PC-9 (cell line): Measurements from ENCODE around the gene GATA3. TPM values are rescaled to one million over a fixed set of nuclear protein-coding genes. Genes with fewer than 3 reads are reported as not detected.

Experiments
- BruUV-seq: library from RNA; stranded (reverse); fragments of 400-500 nt; replicated peaks from 2 replicates; lab custom pipeline; 2021; lab: Mats Ljungman, UMichigan
- CTCF ChIA-PET: fragments of 300-600 bp; sonication (Branson Sonifier 250); formaldehyde crosslinking; loops from one replicate; lab custom pipeline; 2022; ENCODE audit warnings: antibody characterized with exemption; lab: Charles Lee
- POLR2A ChIA-PET: fragments of 300-600 bp; sonication (Branson Sonifier 250); formaldehyde crosslinking; loops from one replicate; lab custom pipeline; 2022; ENCODE audit warnings: antibody characterized with exemption; ENCODE audit not compliant: unreplicated experiment; lab: Charles Lee
- DNase-seq, 2 experiments: peaks; one replicate each; pipeline versions ENCODE4 v3.0.0 to v3.0.0-alpha.2; 2015 to 2022; ENCODE audit warnings: mixed read lengths in 1 of 2
- H2AFZ ChIP-seq: fragments of 200-600 bp; sonication (generic); 2 replicates; pipeline ENCODE4 v1.8.1; 2017; ENCODE audit warnings: antibody characterized with exemption
- H3F3A ChIP-seq: fragments of 200-600 bp; sonication (generic); 2 replicates; pipeline ENCODE4 v1.8.1; 2017; ENCODE audit warnings: antibody characterized with exemption, mild to moderate bottlenecking, low read depth; ENCODE audit not compliant: insufficient read depth
- H3K27ac ChIP-seq: fragments of 200-600 bp; sonication (generic); 2 replicates; pipeline ENCODE4 v1.6.1; 2016; ENCODE audit warnings: mixed run types
- H3K27me3 ChIP-seq: fragments of 200-600 bp; sonication (generic); 2 replicates; pipeline ENCODE4 v1.6.1; 2016; ENCODE audit warnings: low read depth, mixed run types; ENCODE audit not compliant: insufficient read depth
- H3K36me3 ChIP-seq: fragments of 200-600 bp; sonication (generic); 2 replicates; pipeline ENCODE4 v1.6.1; 2016; ENCODE audit warnings: low read depth, mixed run types
- H3K4me1 ChIP-seq: fragments of 200-600 bp; sonication (generic); replicated peaks from 2 replicates; pipeline ENCODE4 v1.6.1; 2016; ENCODE audit warnings: mixed run types; ENCODE audit not compliant: insufficient read depth
- H3K4me2 ChIP-seq: fragments of 200-600 bp; sonication (generic); 2 replicates; pipeline ENCODE4 v1.6.1; 2017; ENCODE audit warnings: mixed run types
- H3K4me3 ChIP-seq: fragments of 200-600 bp; sonication (generic); 2 replicates; pipeline ENCODE4 v1.6.1; 2016; ENCODE audit warnings: mixed run types
- H3K79me2 ChIP-seq: fragments of 200-600 bp; sonication (generic); 2 replicates; pipeline ENCODE4 v1.6.1; 2017; ENCODE audit warnings: low read depth, mixed run types
- H3K9me2 ChIP-seq: fragments of 200-600 bp; sonication (generic); 2 replicates; pipeline ENCODE4 v1.8.1; 2017; ENCODE audit warnings: mild to moderate bottlenecking; ENCODE audit not compliant: insufficient read depth
- H3K9me3 ChIP-seq: fragments of 200-600 bp; sonication (generic); 2 replicates; pipeline ENCODE4 v1.8.1; 2016; ENCODE audit warnings: low read depth; ENCODE audit not compliant: insufficient read depth
- H4K20me1 ChIP-seq: fragments of 200-600 bp; sonication (generic); 2 replicates; pipeline ENCODE4 v1.8.1; 2017; ENCODE audit not compliant: insufficient read depth
- EZH2 ChIP-seq: fragments of 200-600 bp; sonication (generic); IDR thresholded peaks from 2 replicates; pipeline ENCODE4 v1.8.0; 2017; ENCODE audit warnings: antibody characterized with exemption, low read depth
- intact Hi-C: fragments of 100-400 bp; cut with micrococcal nuclease; formaldehyde crosslinking; loops from one replicate; pipeline ENCODE4 v1.10.0; 2022; ENCODE audit not compliant: unreplicated experiment
- total RNA-seq: library from RNA; stranded (reverse); gene quantifications from 2 replicates; pipeline ENCODE4 v1.2.3, GENCODE V29; 2021
- TF ChIP-seq, protein P1 (sequence below): fragments of 200-600 bp; sonication (generic); conservative IDR thresholded peaks from 2 replicates; pipeline ENCODE4 v1.6.1; 2017; ENCODE audit warnings: mixed run types, antibody characterized with exemption, mild to moderate bottlenecking, moderate library complexity

Gene GATA3
- total RNA-seq, 1 experiment from 2014 or later = 43.6 TPM

DNA sequence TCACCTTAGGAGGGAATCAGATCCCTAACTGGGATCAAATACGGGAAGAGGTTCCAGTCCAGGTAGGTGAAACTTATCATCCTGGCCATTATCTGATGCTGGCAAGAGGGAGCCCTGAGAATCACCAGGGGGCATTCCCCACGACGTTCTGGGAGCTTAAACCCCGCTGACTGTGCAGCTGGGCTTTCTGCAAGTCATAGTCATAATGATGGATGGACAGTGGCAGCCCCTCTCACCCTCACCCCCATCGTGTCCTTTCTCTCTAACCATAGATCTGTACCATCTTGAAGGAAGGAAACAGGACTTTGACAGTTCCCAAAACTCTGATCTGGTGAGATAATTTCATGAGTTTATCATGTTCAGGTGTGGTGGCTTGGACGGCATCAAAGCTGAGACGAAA, 50.2 kb downstream of the GATA3 start:
- TF ChIP-seq EZH2 = no peak
- TF ChIP-seq, protein P1, sequence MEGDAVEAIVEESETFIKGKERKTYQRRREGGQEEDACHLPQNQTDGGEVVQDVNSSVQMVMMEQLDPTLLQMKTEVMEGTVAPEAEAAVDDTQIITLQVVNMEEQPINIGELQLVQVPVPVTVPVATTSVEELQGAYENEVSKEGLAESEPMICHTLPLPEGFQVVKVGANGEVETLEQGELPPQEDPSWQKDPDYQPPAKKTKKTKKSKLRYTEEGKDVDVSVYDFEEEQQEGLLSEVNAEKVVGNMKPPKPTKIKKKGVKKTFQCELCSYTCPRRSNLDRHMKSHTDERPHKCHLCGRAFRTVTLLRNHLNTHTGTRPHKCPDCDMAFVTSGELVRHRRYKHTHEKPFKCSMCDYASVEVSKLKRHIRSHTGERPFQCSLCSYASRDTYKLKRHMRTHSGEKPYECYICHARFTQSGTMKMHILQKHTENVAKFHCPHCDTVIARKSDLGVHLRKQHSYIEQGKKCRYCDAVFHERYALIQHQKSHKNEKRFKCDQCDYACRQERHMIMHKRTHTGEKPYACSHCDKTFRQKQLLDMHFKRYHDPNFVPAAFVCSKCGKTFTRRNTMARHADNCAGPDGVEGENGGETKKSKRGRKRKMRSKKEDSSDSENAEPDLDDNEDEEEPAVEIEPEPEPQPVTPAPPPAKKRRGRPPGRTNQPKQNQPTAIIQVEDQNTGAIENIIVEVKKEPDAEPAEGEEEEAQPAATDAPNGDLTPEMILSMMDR = no peak
- Histone ChIP-seq H3K27me3 (no peaks in the 10 kb centered on the region), H3K79me2 (no peaks in the 10 kb centered on the region), H3F3A (no peaks in the 10 kb centered on the region), H3K27ac (no peak overlapping the region), H3K4me1 (no peaks in the 10 kb centered on the region), H3K4me2 (no peak overlapping the region), H2AFZ (no peak overlapping the region), H3K9me2 (no peaks in the 10 kb centered on the region), H4K20me1 (no peaks in the 10 kb centered on the region), H3K9me3 (no peaks in the 10 kb centered on the region), H3K4me3 (no peak overlapping the region), H3K36me3 (no peaks in the 10 kb centered on the region)
- ChIA-PET CTCF (no interaction called here), POLR2A (no interaction called here)
- intact Hi-C loops = no loop called here
- BruUV-seq = no TSS peak
- no peak for DNase-seq

DNA sequence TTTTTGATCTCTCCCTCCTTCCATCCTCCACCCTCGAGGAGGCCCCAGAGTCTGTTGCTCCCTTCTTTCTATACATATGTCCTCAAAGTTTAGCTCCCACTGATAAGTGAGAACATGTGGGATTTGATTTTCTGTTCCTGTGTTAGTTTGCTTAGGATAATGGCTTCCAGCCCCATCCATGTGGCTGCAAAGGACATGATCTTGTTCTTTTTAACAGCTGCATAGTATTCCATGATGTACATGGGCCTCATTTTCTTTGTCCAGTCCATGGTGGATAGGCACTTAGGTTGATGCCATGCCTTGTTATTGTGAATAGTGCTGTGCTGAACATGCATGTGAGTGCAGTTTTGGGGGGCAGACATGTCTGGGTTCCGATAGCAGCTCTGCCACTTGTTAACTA, 51.4 kb downstream of the GATA3 start:
- no peaks in the 10 kb centered on the region for H3F3A ChIP-seq
- no peaks in the 10 kb centered on the region for H3K36me3 ChIP-seq
- no peak overlapping the region for H3K4me2 ChIP-seq
- no peak for TF ChIP-seq EZH2
- TF ChIP-seq, protein P1 = no peak
- H3K9me3 ChIP-seq = no peaks in the 10 kb centered on the region
- CTCF ChIA-PET = no interaction called here
- no peaks in the 10 kb centered on the region for H3K4me1 ChIP-seq
- DNase-seq = no peak
- H2AFZ ChIP-seq = no peak overlapping the region
- no TSS peak for BruUV-seq
- no peaks in the 10 kb centered on the region for H3K27me3 ChIP-seq
- H4K20me1 ChIP-seq = no peaks in the 10 kb centered on the region
- H3K27ac ChIP-seq = no peak overlapping the region
- H3K79me2 ChIP-seq = no peaks in the 10 kb centered on the region
- POLR2A ChIA-PET = no interaction called here
- no peak overlapping the region for H3K4me3 ChIP-seq
- intact Hi-C loops = no loop called here
- H3K9me2 ChIP-seq = no peaks in the 10 kb centered on the region

DNA sequence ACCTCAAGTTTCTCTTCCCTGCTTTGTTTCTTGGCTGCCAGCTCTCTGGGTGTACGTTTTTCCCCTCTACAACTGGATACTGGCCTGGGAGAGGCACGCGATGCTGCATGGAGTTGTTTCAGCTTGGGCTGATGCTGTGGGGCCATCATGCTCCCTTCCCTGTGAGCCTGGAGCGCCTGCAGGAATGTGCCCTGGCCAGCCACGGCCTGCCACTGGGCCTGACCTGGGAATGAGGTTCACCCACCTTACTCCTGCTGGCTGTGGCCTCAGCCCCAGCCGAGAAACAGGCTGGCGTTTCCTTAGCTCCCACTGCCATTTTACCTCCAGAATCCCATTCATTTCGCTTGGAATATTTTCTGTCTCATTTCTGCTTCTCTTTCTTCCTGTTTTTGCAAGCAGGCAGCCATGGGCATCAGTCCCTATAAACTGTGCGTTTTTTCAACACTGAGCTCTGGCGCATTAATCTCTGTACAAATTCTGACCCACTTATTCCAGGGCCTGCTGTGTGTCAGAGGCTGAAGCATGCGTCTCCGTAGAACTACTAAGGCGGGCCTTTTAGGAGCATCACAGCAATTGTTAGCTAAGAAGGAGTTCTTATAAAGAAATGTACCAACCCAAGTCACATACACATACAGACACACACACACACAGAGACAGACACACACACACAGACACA, 57.9 kb downstream of the GATA3 start:
- H3K27me3 ChIP-seq = no peaks in the 10 kb centered on the region
- H3K36me3 ChIP-seq = no peaks in the 10 kb centered on the region
- no peaks in the 10 kb centered on the region for H3F3A ChIP-seq
- H3K4me1 ChIP-seq = no peaks in the 10 kb centered on the region
- H3K9me2 ChIP-seq = no peaks in the 10 kb centered on the region
- CTCF ChIA-PET = no interaction called here
- POLR2A ChIA-PET = no interaction called here
- H3K79me2 ChIP-seq = no peaks in the 10 kb centered on the region
- H3K4me2 ChIP-seq = no peak overlapping the region
- TF ChIP-seq EZH2 = no peak
- TF ChIP-seq, protein P1 = no peak
- H3K9me3 ChIP-seq = no peaks in the 10 kb centered on the region
- H4K20me1 ChIP-seq = no peaks in the 10 kb centered on the region
- no peak overlapping the region for H3K27ac ChIP-seq
- H2AFZ ChIP-seq = no peak overlapping the region
- H3K4me3 ChIP-seq = no peak overlapping the region
- intact Hi-C loops = no loop called here
- BruUV-seq = no TSS peak
- DNase-seq = no peak
